ENCODE measurements around the gene P2RY2.

GRCh38 chr11:73262851-73263495 is 44.9 kb downstream of the P2RY2 start:
- TF ChIP-seq POLR2A (IDR thresholded peaks at IDR 0.05; ENCODE audit: low read length) (no peak), GATA1 (IDR thresholded peaks at IDR 0.05; ENCODE audit: low read depth, low read length) (no peak)

Data from erythroblast (primary cell).